Lung (tissue), 12 donors: ENCODE data around the gene EPHB2. TPM values are rescaled to one million over a fixed set of nuclear protein-coding genes. Genes with fewer than 3 reads are reported as not detected.

Source experiments
- ATAC-seq: fragments of 200-7000 bp; cut with Tn5 transposase; one replicate; pipeline ENCODE4 v1.9.1; 2020; ENCODE audit warnings: moderate number of reproducible peaks; ENCODE audit not compliant: insufficient read depth, low FRiP score
- DNase-seq, 3 donors: peaks; one replicate each; pipeline ENCODE4 v3.0.0-alpha.2; 2013 to 2017
- H3K27ac ChIP-seq, 2 donors: one replicate each; pipeline ENCODE4 v1.5.1; 2013; ENCODE audit warnings: mild to moderate bottlenecking in 2 of 2, moderate library complexity in 2 of 2, control low read depth in 1 of 2, inconsistent platforms in 1 of 2, low read depth in 1 of 2, low read length in 1 of 2
- H3K27me3 ChIP-seq, 3 donors: one replicate each; pipeline ENCODE4 v1.5.1; 2013; ENCODE audit warnings: low read length in 2 of 3; ENCODE audit not compliant: control insufficient read depth in 3 of 3, insufficient read depth in 3 of 3
- H3K36me3 ChIP-seq, 4 donors: one replicate each; pipeline ENCODE4 v1.5.1; 2013; ENCODE audit warnings: low read length in 4 of 4, mild to moderate bottlenecking in 1 of 4, moderate library complexity in 1 of 4; ENCODE audit not compliant: control insufficient read depth in 4 of 4, insufficient read depth in 4 of 4
- H3K4me1 ChIP-seq, 5 donors: one replicate each; pipeline ENCODE4 v1.5.1; 2013; ENCODE audit warnings: low read length in 5 of 5, mild to moderate bottlenecking in 2 of 5, moderate library complexity in 1 of 5; ENCODE audit not compliant: control insufficient read depth in 5 of 5, insufficient read depth in 5 of 5
- H3K4me3 ChIP-seq: one replicate; pipeline ENCODE4 v1.5.1; 2013; ENCODE audit warnings: mild to moderate bottlenecking, control low read depth, moderate library complexity
- H3K9ac ChIP-seq, 2 donors: one replicate each; pipeline ENCODE4 v1.5.1; 2013; ENCODE audit warnings: low read length in 2 of 2, control low read depth in 1 of 2; ENCODE audit not compliant: insufficient read depth in 1 of 2
- H3K9me3 ChIP-seq, 4 donors: one replicate each; pipeline ENCODE4 v1.5.1; 2013; ENCODE audit warnings: low read length in 3 of 4, mild to moderate bottlenecking in 1 of 4, moderate library complexity in 1 of 4; ENCODE audit not compliant: control insufficient read depth in 4 of 4, insufficient read depth in 3 of 4
- WGBS, 2 donors: extraction: QIAGEN DNeasy Blood & Tissue Kit; methylation state at CpG; one replicate each; pipeline ENCODE4 v1.1.7; 2013; 5-methylcytosine and 5-hydroxymethylcytosine counted together
- polyA plus RNA-seq, 2 donors: library from polyadenylated mRNA; stranded (reverse); fragments of 200-250 nt; gene quantifications; one replicate each; pipeline ENCODE4 v1.2.1, GENCODE V29; 2013
- total RNA-seq, 2 donors: library from RNA; depleted of rRNA in 1 of 2; stranded (reverse); fragments of >200 nt in 1 of 2; gene quantifications; one replicate each; pipeline ENCODE4 v1.2.1, GENCODE V29; 2014 to 2021
- TF ChIP-seq, protein P1 (sequence below): IDR thresholded peaks from 2 replicates; pipeline ENCODE4 v1.5.1; 2012; ENCODE audit warnings: mild to moderate bottlenecking; ENCODE audit errors: control extremely low read depth, extremely low read depth
- donor health status: control.
- donor health status: control.
- donor health status: Bipolar disorder and iron deficiency.
- donor health status: healthy.
- donor health status: DM: yes; HTN: yes; CAD: no.

Gene EPHB2
- total and polyA plus RNA-seq, 4 donors = 1.2 to 8.5 (median 5.8) TPM

DNA sequence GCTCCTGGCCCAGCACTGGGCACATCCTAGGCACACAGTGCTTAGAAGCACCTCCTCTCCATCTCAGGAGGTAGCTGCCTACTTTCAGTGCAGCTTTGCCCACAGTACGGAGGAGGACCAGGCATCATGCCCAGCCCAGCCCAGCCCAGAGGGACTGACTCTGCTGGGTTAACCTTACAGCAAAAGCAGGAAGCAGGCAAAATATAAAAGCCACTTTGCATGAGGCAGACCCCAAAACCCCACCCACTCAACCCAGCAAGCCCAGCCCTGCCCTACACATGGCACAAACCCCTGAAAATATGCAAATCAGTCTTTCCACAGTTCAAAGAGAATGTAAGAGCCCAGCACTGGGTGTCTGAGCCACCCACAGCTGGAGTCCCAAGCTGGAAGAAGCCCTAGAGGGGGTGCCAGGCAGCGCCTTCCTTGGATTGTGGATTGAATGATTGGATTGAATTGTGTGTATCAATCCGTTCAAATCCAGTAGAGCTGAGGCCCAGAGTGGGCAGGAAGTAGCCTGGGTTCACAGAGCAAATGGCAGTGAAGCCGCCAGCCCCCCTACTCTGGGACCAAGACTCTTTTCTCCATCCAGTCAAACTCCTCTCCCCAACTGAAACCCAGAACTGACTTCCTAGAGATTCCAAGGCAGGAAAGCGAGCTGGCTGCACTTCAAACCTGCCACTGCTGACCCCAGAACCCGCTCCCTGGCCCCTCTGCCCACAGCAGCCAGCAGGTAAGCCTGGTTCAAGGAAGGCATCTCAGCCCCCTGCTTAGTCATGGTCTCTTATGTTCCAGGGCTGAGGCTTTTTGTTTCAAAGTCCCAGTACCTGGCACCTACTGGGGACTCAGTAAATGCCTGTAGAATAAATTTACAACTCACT lies 144.3 kb downstream of the EPHB2 start:
- no peak for ATAC-seq
- WGBS, 2 donors = 74 to 75% methylated on average over 6 of the region's 6 CpGs
- no peaks in the 10 kb centered on the region for H3K4me1 ChIP-seq
- no peaks in the 10 kb centered on the region for H3K27me3 ChIP-seq
- no peaks in the 10 kb centered on the region for H3K9me3 ChIP-seq
- H3K9ac ChIP-seq = no peak overlapping the region
- H3K27ac ChIP-seq = no peak overlapping the region
- no peaks in the 10 kb centered on the region for H3K36me3 ChIP-seq
- TF ChIP-seq, protein P1, sequence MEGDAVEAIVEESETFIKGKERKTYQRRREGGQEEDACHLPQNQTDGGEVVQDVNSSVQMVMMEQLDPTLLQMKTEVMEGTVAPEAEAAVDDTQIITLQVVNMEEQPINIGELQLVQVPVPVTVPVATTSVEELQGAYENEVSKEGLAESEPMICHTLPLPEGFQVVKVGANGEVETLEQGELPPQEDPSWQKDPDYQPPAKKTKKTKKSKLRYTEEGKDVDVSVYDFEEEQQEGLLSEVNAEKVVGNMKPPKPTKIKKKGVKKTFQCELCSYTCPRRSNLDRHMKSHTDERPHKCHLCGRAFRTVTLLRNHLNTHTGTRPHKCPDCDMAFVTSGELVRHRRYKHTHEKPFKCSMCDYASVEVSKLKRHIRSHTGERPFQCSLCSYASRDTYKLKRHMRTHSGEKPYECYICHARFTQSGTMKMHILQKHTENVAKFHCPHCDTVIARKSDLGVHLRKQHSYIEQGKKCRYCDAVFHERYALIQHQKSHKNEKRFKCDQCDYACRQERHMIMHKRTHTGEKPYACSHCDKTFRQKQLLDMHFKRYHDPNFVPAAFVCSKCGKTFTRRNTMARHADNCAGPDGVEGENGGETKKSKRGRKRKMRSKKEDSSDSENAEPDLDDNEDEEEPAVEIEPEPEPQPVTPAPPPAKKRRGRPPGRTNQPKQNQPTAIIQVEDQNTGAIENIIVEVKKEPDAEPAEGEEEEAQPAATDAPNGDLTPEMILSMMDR = no peak
- DNase-seq = no peak
- H3K4me3 ChIP-seq = no peak overlapping the region

DNA sequence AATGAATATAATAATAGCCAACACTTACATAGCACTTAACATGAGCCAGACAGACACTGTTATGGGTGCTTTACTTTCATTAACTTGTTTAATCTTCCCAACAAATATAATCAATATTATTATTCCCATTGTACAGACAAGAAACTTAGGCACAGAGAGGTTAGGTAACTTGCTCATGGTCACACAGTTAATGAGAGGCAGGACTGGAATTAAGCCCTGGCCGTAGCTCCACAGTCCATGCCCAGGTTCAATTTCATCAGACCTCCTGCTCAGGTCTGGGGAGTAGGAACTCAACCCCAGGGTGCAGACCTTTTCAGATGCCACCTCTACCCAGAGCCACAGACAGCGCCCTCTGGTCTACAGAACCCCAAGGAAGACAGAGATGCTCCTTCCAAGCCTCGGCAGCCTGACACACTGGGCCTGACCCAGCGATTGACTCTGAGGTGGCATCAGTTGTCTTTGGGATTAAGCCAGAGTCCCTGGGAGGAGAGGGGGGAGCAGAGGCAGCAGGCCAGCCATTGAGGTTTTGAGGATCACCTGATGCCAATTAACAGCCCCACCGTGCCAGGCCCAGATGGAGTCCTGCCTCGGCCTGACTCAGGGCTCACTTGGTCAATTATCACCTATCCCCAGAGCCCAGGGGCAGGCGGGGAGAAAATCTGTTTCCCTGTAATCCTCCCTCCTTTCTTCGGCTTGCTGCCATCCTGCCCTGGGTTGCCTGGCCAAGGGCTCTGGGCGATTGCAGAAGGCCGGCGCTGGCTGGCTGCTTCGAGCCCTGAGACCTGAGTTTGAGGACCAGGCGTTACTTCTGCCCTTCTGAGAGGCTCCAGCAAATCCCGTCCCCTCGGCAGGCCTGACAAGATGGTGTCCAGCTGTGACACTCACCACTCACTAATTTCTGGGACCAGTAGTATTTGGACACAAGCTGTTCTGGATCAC lies 145.3 kb downstream of the EPHB2 start:
- Histone ChIP-seq H3K36me3 (no peaks in the 10 kb centered on the region), H3K9ac (no peak overlapping the region), H3K9me3 (no peaks in the 10 kb centered on the region), H3K4me3 (no peak overlapping the region), H3K4me1 (no peaks in the 10 kb centered on the region), H3K27ac (no peak overlapping the region), H3K27me3 (no peaks in the 10 kb centered on the region)
- DNase-seq = no peak
- no peak for ATAC-seq
- TF ChIP-seq, protein P1 = no peak
- whole genome bisulfite sequencing, 2 donors = 83 to 93% methylated on average over 15 of the region's 15 CpGs

DNA sequence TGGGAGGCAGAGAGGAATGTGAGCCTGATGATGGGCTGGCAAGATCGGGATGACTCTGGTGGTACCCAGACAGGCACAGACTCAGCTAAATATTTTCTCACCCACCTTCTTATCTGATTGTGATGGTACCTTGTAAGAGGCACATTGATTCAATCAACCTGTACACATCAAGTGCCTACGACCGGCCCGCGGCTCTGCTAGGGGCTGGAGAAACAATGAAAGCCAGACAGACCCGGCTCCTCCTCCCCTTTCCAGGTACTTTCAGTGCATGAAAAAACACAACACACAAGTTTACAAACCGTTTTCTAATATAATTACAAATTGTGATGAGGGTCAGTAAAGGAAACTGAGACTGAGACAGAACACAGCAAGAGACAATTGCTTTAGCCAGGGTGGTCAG lies 147.0 kb downstream of the EPHB2 start:
- TF ChIP-seq, protein P1 = no peak
- Histone ChIP-seq H3K27ac (no peak overlapping the region), H3K27me3 (no peaks in the 10 kb centered on the region), H3K4me3 (no peak overlapping the region), H3K9ac (no peak overlapping the region), H3K9me3 (no peaks in the 10 kb centered on the region), H3K4me1 (no peaks in the 10 kb centered on the region), H3K36me3 (no peaks in the 10 kb centered on the region)
- WGBS, 2 donors = 82 to 89% methylated on average over 7 of the region's 7 CpGs
- ATAC-seq (no peak), DNase-seq (no peak)
